GM21526 (cell line): ENCODE data around the gene OS9.
"Not testable (repeated sequence)": the region's sequence is repeated elsewhere in the genome, so short reads cannot be mapped to it uniquely, and the experiment has no call there.

Experiments used
- ATAC-seq: cut with Tn5 transposase; IDR thresholded peaks from one replicate; pipeline ENCODE4 v1.9.1; 2021; ENCODE audit warnings: moderate library complexity; ENCODE audit not compliant: unreplicated experiment, low FRiP score

Gene OS9

GRCh38 chr12:57721846-57722608 is 28.1 kb downstream of the OS9 start:
- ATAC-seq, result not testable (repeated sequence)

GRCh38 chr12:57722716-57723629 is 29.0 kb downstream of the OS9 start:
- ATAC-seq, result no peak

DNA sequence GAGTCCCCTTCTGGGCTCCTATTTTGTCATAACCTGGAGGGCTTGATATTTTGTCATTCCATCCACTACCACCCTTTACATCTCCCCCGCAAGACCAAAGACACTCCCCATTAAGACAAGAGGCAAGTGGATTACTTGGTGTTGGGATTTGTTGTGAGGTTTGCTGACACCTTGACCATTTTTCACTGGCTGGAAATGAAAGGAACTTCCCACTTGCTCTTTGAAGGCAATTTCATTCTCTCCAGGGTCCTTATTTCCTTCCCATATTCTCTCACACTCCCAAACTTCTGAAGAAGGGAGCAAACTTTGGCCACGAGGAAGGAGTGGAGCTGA is 29.7 kb downstream of the OS9 start:
- no peak for ATAC-seq

DNA sequence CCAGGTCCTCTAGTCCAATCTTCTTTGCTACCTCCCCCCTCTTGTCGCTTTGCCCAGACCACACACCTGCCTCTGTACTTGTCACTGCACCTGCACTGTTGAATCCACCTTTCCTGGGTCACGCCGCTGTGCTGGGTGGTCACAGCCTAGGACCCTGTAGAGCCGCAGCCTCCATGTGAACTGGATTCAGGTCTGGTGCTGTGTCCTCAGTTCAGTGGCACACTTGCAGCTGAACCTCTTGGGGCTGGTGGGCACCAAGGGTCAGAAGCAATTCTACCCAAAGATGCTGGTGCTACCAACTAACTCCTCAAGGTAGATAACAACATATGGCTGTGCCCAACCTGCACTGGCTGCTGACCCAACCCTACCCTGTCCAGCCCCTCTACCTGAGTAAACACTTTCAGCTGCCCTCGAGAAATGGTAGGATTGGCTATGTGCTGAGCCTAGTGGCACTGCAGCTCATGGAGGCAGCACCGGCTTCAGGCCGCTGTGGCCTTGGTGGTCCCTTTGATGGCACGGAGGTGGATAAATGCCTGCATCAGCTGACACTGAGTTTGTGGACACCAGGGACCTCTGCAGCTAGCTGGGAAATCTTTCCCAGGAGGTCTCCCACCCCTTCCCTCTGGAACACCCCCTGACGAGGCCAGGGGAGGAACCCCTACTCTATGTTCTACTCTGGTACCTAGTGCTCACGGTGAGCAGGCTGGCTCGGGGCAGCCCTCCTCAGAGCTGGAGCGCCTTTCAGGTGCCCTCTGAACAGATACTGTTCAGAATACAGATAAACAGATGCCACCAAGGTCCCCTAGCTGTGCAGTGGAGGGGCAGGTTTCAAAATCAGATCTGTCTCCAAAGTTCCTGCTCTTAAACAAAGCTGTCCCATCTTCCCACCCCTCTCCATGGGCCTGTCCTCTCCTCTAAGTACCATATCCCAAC is 30.3 kb downstream of the OS9 start:
- ATAC-seq, result no peak

DNA sequence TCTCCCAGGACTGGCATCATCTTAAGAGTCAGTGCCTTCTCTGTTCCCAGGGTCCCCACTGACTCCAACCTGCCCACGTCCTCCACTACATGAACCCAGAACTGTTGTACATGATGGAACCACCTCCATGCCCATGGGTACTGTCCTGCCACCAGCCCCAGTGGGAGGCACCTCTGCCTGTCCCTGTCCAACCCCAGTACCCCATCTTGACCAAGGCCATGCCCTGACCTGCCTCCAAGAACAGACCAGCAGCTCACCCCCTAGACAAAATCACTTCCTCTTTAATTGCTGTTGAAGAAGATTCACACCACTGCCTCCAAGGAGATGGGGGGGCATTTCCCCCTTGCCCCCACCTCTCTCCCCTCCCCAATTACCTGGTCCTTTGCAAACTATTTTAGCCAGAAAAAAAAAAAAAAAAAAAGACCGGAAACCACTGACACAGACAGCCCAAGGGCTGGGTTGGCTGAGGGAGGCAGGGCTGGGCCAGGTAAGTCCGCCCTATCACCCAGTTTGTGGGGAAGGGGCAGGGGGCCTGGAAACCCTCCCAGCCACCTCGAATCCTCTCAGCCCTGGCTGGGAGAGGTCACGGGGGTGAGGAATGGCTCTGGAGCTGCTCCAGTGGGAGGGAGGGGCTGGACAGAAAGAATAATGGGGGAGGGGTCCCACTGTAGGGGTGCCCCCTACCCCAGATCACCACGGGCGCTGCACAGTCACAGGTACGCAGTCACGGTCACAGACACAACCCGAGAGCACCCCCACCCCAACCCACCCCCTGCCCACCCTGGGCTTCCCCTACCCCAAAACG is 31.2 kb downstream of the OS9 start:
- no peak for ATAC-seq

DNA sequence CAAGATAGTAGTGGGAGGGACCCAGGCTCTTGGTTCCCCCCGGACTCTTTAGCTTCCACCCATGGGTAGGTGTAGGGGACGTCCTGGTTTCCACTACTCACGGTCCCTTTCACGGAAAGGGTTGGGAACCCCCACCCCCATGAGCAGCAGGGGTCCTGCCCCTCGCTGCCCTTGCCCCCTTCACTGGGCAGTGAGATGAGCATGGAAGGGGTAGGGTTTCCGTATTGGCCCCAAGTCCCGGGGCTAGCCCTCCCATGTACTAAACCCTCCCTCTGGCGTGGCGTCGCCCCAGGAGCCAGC is 31.9 kb downstream of the OS9 start:
- no peak for ATAC-seq

- no peak for ATAC-seq
Observed at GRCh38 chr12:57726151-57726883, 32.4 kb downstream of the OS9 start.

DNA sequence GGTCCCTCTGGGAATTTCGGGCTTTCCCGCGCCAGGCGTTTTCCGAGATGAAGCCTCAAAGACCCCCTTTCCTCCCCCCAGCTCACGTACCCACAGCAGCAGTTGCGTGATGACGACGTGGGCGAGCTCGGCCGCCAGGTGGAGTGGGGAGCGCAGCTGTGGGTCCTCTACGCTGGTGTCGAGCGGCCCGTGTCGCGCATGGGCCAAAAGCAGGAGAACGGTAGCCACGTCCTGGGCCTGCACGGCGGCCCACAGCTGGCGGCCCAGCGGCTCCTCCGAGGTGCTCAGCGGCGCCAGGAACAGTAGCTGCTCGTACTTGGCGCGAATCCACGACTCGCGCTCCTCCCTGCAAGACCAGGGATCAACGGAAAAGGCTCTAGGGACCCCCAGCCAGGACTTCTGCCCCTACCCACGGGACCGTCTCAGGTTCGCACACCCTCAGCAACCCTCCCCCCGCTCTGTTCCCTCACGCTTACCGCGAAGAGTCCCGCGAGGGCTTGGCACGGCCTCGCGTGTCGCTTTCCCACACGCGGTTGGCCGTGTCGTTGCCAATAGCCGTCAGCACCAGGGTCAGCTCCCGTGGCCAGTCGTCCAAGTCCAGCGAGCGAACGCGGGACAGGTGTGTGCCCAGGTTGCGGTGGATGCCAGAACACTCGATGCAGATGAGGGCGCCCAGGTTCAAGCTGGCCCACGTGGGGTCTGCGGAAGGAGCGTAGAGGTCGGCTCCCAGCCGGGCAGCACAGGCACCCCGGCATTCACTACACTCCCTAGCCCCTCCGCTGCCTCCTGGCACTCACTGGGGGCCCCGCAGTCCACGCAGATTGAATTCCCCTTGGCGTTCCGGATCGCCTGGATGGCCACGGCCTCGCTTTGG is 33.2 kb downstream of the OS9 start:
- ATAC-seq, result no peak

DNA sequence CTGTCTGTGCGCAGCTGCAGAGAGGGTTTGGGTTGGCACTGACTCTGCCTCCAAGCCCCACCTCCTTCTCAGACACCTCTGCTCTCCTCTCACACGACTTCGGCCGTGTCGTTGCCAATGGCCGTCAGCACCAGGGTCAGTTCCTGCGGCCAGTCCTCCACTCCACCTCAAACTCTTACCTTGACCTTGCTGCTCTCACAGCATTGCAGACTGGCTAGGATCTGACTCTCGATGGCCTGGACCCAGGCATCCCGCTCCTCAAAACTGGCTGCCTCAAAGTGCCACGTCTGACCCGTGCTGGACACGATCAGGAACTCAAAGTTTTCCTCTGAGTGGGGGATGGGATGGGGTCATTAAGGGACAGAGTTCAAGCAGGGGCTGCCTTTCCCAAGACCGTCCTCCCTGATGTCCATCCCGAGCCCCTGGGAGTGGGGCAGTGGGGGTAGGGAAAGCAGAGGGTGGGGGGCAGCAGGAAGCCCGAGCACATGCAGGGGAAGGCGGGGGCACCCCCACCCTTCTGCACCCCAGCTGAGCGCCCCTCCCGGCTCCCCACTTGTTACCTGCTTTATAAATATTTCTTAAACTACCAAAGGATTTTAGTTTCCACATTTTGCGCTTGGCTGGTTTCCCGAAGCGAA is 33.9 kb downstream of the OS9 start:
- no peak for ATAC-seq

- no peak for ATAC-seq
Observed at GRCh38 chr12:57729321-57729844, 35.5 kb downstream of the OS9 start.

DNA sequence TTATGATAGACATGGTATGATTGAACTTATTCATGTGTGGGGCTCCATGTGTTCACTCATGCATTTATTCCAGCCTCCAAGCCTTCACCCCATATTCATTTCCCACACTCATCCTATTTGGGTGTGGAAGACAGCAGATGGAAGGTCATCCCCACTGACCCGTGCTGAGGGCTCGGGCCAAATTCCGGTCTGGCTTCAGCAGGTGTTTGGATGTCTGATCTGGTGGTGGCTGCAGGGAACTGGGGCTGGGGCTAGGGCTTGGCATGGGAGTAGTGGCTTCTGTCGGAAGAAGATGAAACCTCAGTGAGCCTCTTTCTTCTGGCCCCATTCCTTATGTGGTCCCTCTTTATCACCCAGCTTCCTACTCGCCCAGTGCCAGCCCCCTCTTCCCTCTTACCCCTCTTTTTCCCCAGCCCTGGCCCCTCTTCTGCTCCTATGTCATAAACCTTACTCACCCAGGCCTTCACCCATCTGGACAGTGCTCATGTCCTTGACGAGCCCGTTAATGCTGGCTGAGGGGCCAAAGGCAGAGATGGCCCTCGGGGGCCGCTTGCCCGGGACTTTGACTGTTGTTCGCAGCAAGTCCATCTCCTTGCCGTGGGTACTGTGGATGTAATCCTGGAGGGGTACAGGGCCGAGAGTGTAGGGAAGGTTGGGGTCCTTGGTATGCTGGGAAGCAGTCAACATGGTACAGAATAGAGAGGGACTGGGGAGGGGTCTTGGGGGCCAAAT is 36.6 kb downstream of the OS9 start:
- no peak for ATAC-seq

DNA sequence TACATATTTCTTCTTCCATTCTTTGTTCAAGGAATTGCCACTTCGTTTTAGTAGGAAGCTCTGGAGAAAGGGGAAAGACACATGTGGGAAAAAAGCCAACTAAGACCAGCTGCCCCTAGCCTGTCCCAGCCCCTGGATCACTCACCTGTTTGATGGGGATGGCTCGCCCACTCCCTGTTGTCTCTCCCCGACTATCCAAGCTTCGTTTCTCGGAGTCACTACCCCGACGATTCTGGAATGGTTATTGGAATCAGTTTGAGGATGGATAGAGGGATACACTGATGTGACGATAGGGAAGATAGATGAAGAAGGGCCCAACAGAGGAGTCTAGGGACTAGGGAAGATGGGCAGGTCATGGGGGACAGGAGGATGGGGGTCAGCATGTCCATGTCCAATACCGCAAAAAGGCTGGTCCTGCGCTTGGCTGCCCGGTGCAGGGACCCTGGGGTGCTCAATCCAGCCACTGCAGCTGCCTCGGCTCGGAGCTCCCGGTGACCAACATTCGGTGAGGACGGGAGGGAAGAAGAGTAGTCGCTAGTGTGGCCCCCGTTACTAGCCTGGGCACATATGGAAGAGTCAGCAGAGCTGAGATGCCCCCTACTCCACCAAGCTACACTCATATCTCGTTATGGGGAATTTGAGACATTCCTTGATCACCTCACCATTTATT is 37.6 kb downstream of the OS9 start:
- no peak for ATAC-seq

DNA sequence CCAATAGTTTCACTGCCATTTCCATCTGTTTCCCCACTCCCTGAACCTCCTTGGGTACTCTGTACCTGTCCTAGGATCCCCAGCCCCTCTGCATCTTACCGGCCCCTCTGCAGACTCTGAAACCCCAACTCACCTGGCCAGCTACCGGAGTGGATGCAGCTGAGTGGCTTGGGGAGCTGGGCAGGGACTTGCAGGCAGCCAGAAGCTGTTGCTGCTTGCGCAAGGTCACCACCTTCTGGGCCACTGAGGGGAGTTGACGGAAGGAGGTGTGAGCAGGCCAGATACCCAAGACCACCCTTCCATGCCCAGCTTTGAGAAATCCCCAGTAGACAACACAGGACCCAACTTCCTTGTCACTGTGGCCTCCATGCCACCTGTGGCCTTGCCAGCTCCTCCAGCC is 38.3 kb downstream of the OS9 start:
- no peak for ATAC-seq

GRCh38 chr12:57732726-57733593 is 39.0 kb downstream of the OS9 start:
- no peak for ATAC-seq

- ATAC-seq, result no peak
Observed at GRCh38 chr12:57733928-57734327, 40.0 kb downstream of the OS9 start.

DNA sequence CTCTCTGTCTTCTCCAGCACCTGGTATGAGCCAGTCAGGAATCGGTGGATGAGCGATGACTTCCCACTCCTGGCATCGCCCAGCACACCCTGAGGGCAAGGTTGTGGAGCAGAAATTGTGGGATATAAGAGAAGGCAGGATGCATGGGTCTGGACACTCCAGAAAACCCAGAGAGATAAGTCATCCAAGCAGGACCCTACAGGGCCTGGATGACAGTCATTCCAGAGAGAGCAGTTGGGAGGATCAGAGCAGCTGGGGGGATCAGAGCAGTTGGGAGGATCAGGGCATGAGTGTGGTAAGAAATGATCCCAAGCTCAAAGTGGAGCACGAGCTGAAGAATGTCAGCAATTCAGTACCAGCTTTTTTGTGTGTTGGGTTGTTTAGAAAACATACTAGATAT is 40.7 kb downstream of the OS9 start:
- ATAC-seq, result no peak
